HG03175 (cell line): Measurements from ENCODE around the gene SULT2B1.

Source experiments
- ATAC-seq: cut with Tn5 transposase; IDR thresholded peaks from one replicate; pipeline ENCODE4 v1.9.1; 2021; ENCODE audit warnings: mild to moderate bottlenecking, moderate library complexity; ENCODE audit not compliant: unreplicated experiment

The SULT2B1 gene

DNA sequence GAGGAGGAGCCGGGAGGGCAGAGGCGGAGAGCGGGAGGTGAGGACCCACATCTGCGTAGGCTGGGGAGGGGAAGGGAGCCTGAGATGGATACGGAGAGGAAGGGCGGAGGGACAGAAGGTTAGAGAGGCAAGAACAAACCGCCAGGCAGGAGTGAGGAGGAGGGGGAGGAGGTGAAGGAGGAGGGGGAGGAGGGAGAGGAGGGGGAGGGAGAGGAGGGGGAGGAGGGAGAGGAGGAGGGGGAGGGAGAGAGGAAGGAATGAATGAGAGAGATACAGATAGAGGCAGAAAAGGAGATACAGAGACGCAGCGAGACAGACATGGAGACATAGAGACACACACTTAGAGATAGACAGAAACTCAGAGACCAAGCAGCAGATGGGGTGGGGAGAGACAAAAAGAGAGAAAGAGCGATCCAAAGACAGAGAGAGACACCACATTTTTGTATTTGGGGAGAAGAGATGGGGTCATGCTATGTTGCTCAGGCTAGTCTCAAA, 94.8 kb downstream of the SULT2B1 start:
- ATAC-seq, result no peak

DNA sequence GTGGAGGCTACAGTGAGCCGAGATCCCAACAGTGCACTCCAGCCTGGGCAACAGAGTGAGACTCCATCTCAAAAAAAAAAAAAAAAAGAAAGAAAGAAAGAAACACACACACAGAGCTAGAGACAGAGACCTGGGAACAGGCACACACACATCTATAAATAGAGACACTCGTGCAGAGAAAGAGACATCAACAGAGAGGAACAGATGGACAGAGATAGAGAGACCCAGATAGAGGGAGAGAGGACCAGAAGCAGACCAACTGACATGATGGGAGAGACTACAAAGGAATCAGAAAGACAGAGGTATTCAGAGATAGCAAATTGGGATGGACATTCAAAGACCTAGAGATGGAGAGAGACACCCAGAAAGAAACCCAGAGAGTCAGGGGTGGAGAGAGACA, 96.2 kb downstream of the SULT2B1 start:
- ATAC-seq, result no peak
